ENCODE data around the gene CAMTA1. TPM values are rescaled to one million over a fixed set of nuclear protein-coding genes. Genes with fewer than 3 reads are reported as not detected.

CAMTA1 gene
- polyA plus RNA-seq, 1 donor from 2014 or later = 162 TPM

GRCh38 chr1:7358425-7358824, 573.2 kb downstream of the CAMTA1 start:
- H3K9ac ChIP-seq (ENCODE audit: low read length) = no peak overlapping the region
- H3F3A ChIP-seq (ENCODE audit: insufficient read depth, low read length, poor library complexity, severe bottlenecking) = no peaks in the 10 kb centered on the region
- no peaks in the 10 kb centered on the region for H3K79me2 ChIP-seq (replicated peaks; ENCODE audit: insufficient read depth, low read length)
- H3K27me3 ChIP-seq (ENCODE audit: insufficient read depth, low read depth, low read length) = no peaks in the 10 kb centered on the region
- H3K9me3 ChIP-seq (ENCODE audit: low read length) = no peaks in the 10 kb centered on the region
- no peak overlapping the region for H3K4me2 ChIP-seq (ENCODE audit: low read length)
- no peaks in the 10 kb centered on the region for H4K20me1 ChIP-seq (ENCODE audit: insufficient read depth)
- no peak overlapping the region for H2AFZ ChIP-seq (ENCODE audit: low read depth, low read length)
- no peaks in the 10 kb centered on the region for H3K36me3 ChIP-seq (ENCODE audit: insufficient read depth, low read length)
- TF ChIP-seq MXI1 (conservative IDR thresholded peaks at IDR 0.05; ENCODE audit: poor library complexity, severe bottlenecking) (no peak), EZH2 (IDR thresholded peaks at IDR 0.05; ENCODE audit: borderline replicate concordance, insufficient read depth, low read length, poor library complexity, severe bottlenecking) (no peak), CTCF (IDR thresholded peaks at IDR 0.05; ENCODE audit: poor library complexity, severe bottlenecking) (no peak), RAD21 (conservative IDR thresholded peaks at IDR 0.05) (no peak), POLR2AphosphoS5 (IDR thresholded peaks at IDR 0.05) (no peak), SMC3 (conservative IDR thresholded peaks at IDR 0.05; ENCODE audit: poor library complexity) (no peak), REST (IDR thresholded peaks at IDR 0.05; ENCODE audit: borderline replicate concordance) (no peak), EP300 (conservative IDR thresholded peaks at IDR 0.05; ENCODE audit: poor library complexity, severe bottlenecking) (no peak), TAF1 (IDR thresholded peaks at IDR 0.05; ENCODE audit: low read depth) (no peak)
- H3K4me3 ChIP-seq (ENCODE audit: low read length) = no peak overlapping the region
- H3K9me2 ChIP-seq (ENCODE audit: insufficient read depth, low read length) = no peaks in the 10 kb centered on the region
- H3K27ac ChIP-seq (ENCODE audit: low read length) = no peak overlapping the region

- H3K9me2 ChIP-seq (ENCODE audit: insufficient read depth, low read length) = no peaks in the 10 kb centered on the region
- TF ChIP-seq POLR2AphosphoS5 (IDR thresholded peaks at IDR 0.05) (no peak), EP300 (conservative IDR thresholded peaks at IDR 0.05; ENCODE audit: poor library complexity, severe bottlenecking) (no peak), RAD21 (conservative IDR thresholded peaks at IDR 0.05) (no peak), MXI1 (conservative IDR thresholded peaks at IDR 0.05; ENCODE audit: poor library complexity, severe bottlenecking) (no peak), TAF1 (IDR thresholded peaks at IDR 0.05; ENCODE audit: low read depth) (no peak), EZH2 (IDR thresholded peaks at IDR 0.05; ENCODE audit: borderline replicate concordance, insufficient read depth, low read length, poor library complexity, severe bottlenecking) (no peak), SMC3 (conservative IDR thresholded peaks at IDR 0.05; ENCODE audit: poor library complexity) (no peak)
- H3F3A ChIP-seq (ENCODE audit: insufficient read depth, low read length, poor library complexity, severe bottlenecking) = no peaks in the 10 kb centered on the region
- H3K27me3 ChIP-seq (ENCODE audit: insufficient read depth, low read depth, low read length) = no peaks in the 10 kb centered on the region
- H3K9me3 ChIP-seq (ENCODE audit: low read length) = no peaks in the 10 kb centered on the region
- no peaks in the 10 kb centered on the region for H4K20me1 ChIP-seq (ENCODE audit: insufficient read depth)
- H3K4me2 ChIP-seq (ENCODE audit: low read length) = no peak overlapping the region
- no peak overlapping the region for H3K9ac ChIP-seq (ENCODE audit: low read length)
- H3K27ac ChIP-seq (ENCODE audit: low read length) = no peak overlapping the region
- H3K4me3 ChIP-seq (ENCODE audit: low read length) = no peak overlapping the region
- no peak overlapping the region for H2AFZ ChIP-seq (ENCODE audit: low read depth, low read length)
- H3K79me2 ChIP-seq (replicated peaks; ENCODE audit: insufficient read depth, low read length) = no peaks in the 10 kb centered on the region
- no peaks in the 10 kb centered on the region for H3K36me3 ChIP-seq (ENCODE audit: insufficient read depth, low read length)
These were observed 575.3 kb downstream of the CAMTA1 start for GRCh38 chr1:7360526-7360925.

Data from neural cell (in vitro differentiated cells).